H9 (cell line): Measurements from ENCODE around the gene HYDIN. TPM values are rescaled to one million over a fixed set of nuclear protein-coding genes. Genes with fewer than 3 reads are reported as not detected.

Experiments
- DNase-seq: peaks from one replicate; pipeline ENCODE4 v3.0.0-alpha.2; 2017
- H2AFZ ChIP-seq: one replicate; pipeline ENCODE4 v1.6.1; 2013; ENCODE audit warnings: mild to moderate bottlenecking, low read length, control low read depth, moderate library complexity
- H2AK5ac ChIP-seq: 2 replicates; pipeline ENCODE4 v1.6.1; 2013; ENCODE audit warnings: low read length, control low read depth, mixed read lengths; ENCODE audit not compliant: insufficient read length
- H2BK120ac ChIP-seq: one replicate; pipeline ENCODE4 v1.6.1; 2013; ENCODE audit warnings: low read depth, mild to moderate bottlenecking, low read length, control low read depth, inconsistent platforms; ENCODE audit not compliant: poor library complexity, severe bottlenecking
- H2BK12ac ChIP-seq: 2 replicates; pipeline ENCODE4 v1.6.1; 2013; ENCODE audit warnings: low read length, control low read depth, mixed read lengths, low read depth; ENCODE audit not compliant: insufficient read length
- H2BK15ac ChIP-seq: 2 replicates; pipeline ENCODE4 v1.6.1; 2013; ENCODE audit warnings: low read depth, low read length, control low read depth
- H2BK20ac ChIP-seq: one replicate; pipeline ENCODE4 v1.6.1; 2013; ENCODE audit warnings: low read depth, mild to moderate bottlenecking, low read length, control low read depth, inconsistent platforms; ENCODE audit not compliant: poor library complexity, severe bottlenecking
- H2BK5ac ChIP-seq: 2 replicates; pipeline ENCODE4 v1.6.1; 2013; ENCODE audit warnings: low read length, control low read depth, mixed read lengths; ENCODE audit not compliant: insufficient read length
- H3K14ac ChIP-seq: 2 replicates; pipeline ENCODE4 v1.6.1; 2013; ENCODE audit warnings: low read length, control low read depth; ENCODE audit not compliant: insufficient read depth
- H3K18ac ChIP-seq: 2 replicates; pipeline ENCODE4 v1.6.1; 2013; ENCODE audit warnings: low read depth, mild to moderate bottlenecking, mixed read lengths, low read length, control low read depth; ENCODE audit not compliant: insufficient read length
- H3K23ac ChIP-seq: 2 replicates; pipeline ENCODE4 v1.6.1; 2013; ENCODE audit warnings: low read length, control low read depth, mixed read lengths, low read depth; ENCODE audit not compliant: insufficient read length
- H3K23me2 ChIP-seq: 2 replicates; pipeline ENCODE4 v1.6.1; 2013; ENCODE audit warnings: low read depth, mild to moderate bottlenecking, mixed read lengths, low read length, control low read depth; ENCODE audit not compliant: insufficient read length, poor library complexity, severe bottlenecking
- H3K27ac ChIP-seq: 2 replicates; pipeline ENCODE4 v1.5.1; 2013; ENCODE audit warnings: low read length, control low read depth, mixed read lengths, low read depth; ENCODE audit not compliant: insufficient read length
- H3K27me3 ChIP-seq: 2 replicates; pipeline ENCODE4 v1.6.1; 2013; ENCODE audit warnings: low read length, control low read depth, inconsistent platforms; ENCODE audit not compliant: insufficient read depth
- H3K4ac ChIP-seq: 2 replicates; pipeline ENCODE4 v1.6.1; 2013; ENCODE audit warnings: low read depth, mild to moderate bottlenecking, control low read depth, inconsistent platforms, low read length, moderate library complexity
- H3K4me1 ChIP-seq: 2 replicates; pipeline ENCODE4 v1.6.1; 2013; ENCODE audit warnings: low read length, control low read depth, inconsistent platforms; ENCODE audit not compliant: insufficient read depth
- H3K4me2 ChIP-seq: 2 replicates; pipeline ENCODE4 v1.6.1; 2013; ENCODE audit warnings: low read length, control low read depth, mixed read lengths; ENCODE audit not compliant: insufficient read length, insufficient read depth
- H3K56ac ChIP-seq: 2 replicates; pipeline ENCODE4 v1.6.1; 2013; ENCODE audit warnings: low read depth, mild to moderate bottlenecking, mixed read lengths, low read length, control low read depth; ENCODE audit not compliant: insufficient read length
- H3K79me1 ChIP-seq: 2 replicates; pipeline ENCODE4 v1.6.1; 2013; ENCODE audit warnings: low read depth, mild to moderate bottlenecking, moderate library complexity, low read length, control low read depth, inconsistent platforms; ENCODE audit not compliant: insufficient read depth, poor library complexity, severe bottlenecking
- H3K79me2 ChIP-seq: 2 replicates; pipeline ENCODE4 v1.6.1; 2013; ENCODE audit warnings: low read length, control low read depth, inconsistent platforms; ENCODE audit not compliant: insufficient read depth
- H3K9ac ChIP-seq: 2 replicates; pipeline ENCODE4 v1.6.1; 2013; ENCODE audit warnings: low read length, control low read depth, mixed read lengths; ENCODE audit not compliant: insufficient read length; ENCODE audit errors: extremely low read depth
- H3K9me3 ChIP-seq: one replicate; pipeline ENCODE4 v1.6.1; 2013; ENCODE audit warnings: low read depth, low read length, inconsistent platforms; ENCODE audit not compliant: control insufficient read depth
- H3T11ph ChIP-seq: one replicate; pipeline ENCODE4 v1.6.1; 2013; ENCODE audit warnings: mild to moderate bottlenecking, low read length, control low read depth, inconsistent platforms
- H4K20me1 ChIP-seq: one replicate; pipeline ENCODE4 v1.6.1; 2013; ENCODE audit not compliant: control insufficient read depth, insufficient read length, insufficient read depth
- H4K5ac ChIP-seq: 2 replicates; pipeline ENCODE4 v1.6.1; 2013; ENCODE audit warnings: low read depth, mild to moderate bottlenecking, mixed read lengths, low read length, control low read depth; ENCODE audit not compliant: insufficient read length
- H4K8ac ChIP-seq: replicated peaks from 2 replicates; pipeline ENCODE4 v1.6.1; 2013; ENCODE audit warnings: low read length, control low read depth, mixed read lengths, low read depth; ENCODE audit not compliant: insufficient read length
- H4K91ac ChIP-seq: 2 replicates; pipeline ENCODE4 v1.6.1; 2013; ENCODE audit warnings: low read depth, mild to moderate bottlenecking, moderate library complexity, mixed read lengths, low read length, control low read depth; ENCODE audit not compliant: insufficient read length
- H3K27ac Mint-ChIP-seq, 3 experiments: 2 replicates in 2 of 3; 3 replicates in 1 of 3; pipeline ENCODE4 v1.8.0; 2020 to 2021; ENCODE audit warnings: mixed read lengths in 3 of 3, mild to moderate bottlenecking in 1 of 3, moderate library complexity in 1 of 3
- H3K27me3 Mint-ChIP-seq: 2 replicates; pipeline ENCODE4 v1.8.0; 2021; ENCODE audit warnings: low read depth, mild to moderate bottlenecking, moderate library complexity, mixed read lengths
- H3K36me3 Mint-ChIP-seq, 3 experiments: 2 replicates in 2 of 3; 3 replicates in 1 of 3; pipeline ENCODE4 v1.8.0; 2020 to 2021; ENCODE audit warnings: low read depth in 3 of 3, mixed read lengths in 3 of 3; ENCODE audit not compliant: insufficient read depth in 1 of 3
- H3K4me1 Mint-ChIP-seq, 2 experiments: 2 replicates each; pipeline ENCODE4 v1.8.0; 2020; ENCODE audit warnings: mixed read lengths in 2 of 2
- H3K4me3 Mint-ChIP-seq, 2 experiments: 2 replicates in 1 of 2; 3 replicates in 1 of 2; pipeline ENCODE4 v1.8.0; 2020 to 2021; ENCODE audit warnings: mild to moderate bottlenecking in 2 of 2, mixed read lengths in 2 of 2, moderate library complexity in 1 of 2
- H3K9me3 Mint-ChIP-seq, 2 experiments: 2 replicates in 1 of 2; 3 replicates in 1 of 2; pipeline ENCODE4 v1.8.0; 2020; ENCODE audit warnings: mild to moderate bottlenecking in 2 of 2, mixed read lengths in 2 of 2, moderate library complexity in 1 of 2
- WGBS: extraction: QIAGEN DNeasy Blood & Tissue Kit; methylation state at CpG from one replicate; pipeline ENCODE4 v1.1.7; 2013; ENCODE audit warnings: missing lambda C conversion rate, low lambda C conversion rate, mixed read lengths; ENCODE audit not compliant: insufficient read length; ENCODE audit errors: extremely low coverage; 5-methylcytosine and 5-hydroxymethylcytosine counted together
- total RNA-seq: library from RNA; stranded (reverse); gene quantifications from 2 replicates; pipeline ENCODE4 v1.2.1, GENCODE V29; 2021
- TF ChIP-seq, protein P1 (sequence below): fragments of 200-600 bp; sonication (generic); conservative IDR thresholded peaks from 3 replicates; pipeline ENCODE4 v1.8.0; 2021; ENCODE audit warnings: antibody characterized with exemption, mild to moderate bottlenecking

HYDIN gene
- total RNA-seq, 1 experiment from 2014 or later, result 1.7 TPM

DNA sequence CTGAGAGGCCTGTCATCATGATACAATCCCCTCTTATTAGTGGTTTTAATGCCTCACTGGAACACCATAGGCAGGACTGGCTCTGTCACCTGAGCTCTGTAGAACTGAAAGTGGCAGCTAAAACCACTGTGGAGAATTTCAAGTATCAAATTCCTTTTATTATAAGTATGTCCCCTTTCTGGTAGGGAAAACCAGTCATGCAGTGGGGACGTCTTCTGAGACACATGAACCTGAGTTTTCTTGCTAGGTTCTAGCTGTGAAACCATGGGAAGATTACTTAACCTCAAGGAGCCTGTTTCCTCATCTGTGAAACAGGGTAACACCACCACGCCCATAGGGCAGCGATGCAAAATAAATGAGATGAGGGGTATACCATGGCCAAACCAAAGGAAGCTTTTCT, 434.2 kb downstream of the HYDIN start:
- Histone ChIP-seq H2AFZ (no peak overlapping the region), H2AK5ac (no peak overlapping the region), H3K27ac (no peak overlapping the region), H2BK12ac (no peak overlapping the region), H3K9ac (no peak overlapping the region), H3K23ac (no peak overlapping the region), H3K18ac (no peak overlapping the region), H4K91ac (no peak overlapping the region), H3K9me3 (no peaks in the 10 kb centered on the region), H3T11ph (no peak overlapping the region), H2BK120ac (no peak overlapping the region), H4K20me1 (no peaks in the 10 kb centered on the region), H3K4me2 (no peak overlapping the region), H3K79me1 (peaks cover 14% of the 10 kb centered on the region), H3K23me2 (peaks cover 3% of the 10 kb centered on the region), H2BK15ac (no peak overlapping the region), H2BK20ac (no peak overlapping the region), H3K4ac (no peak overlapping the region), H2BK5ac (no peak overlapping the region), H3K79me2 (peaks cover 12% of the 10 kb centered on the region; the same call in 1 of the 2 replicates), H3K27me3 (no peaks in the 10 kb centered on the region), H3K4me1 (no peaks in the 10 kb centered on the region), H4K5ac (no peak overlapping the region), H3K56ac (no peak overlapping the region), H3K14ac (no peak overlapping the region), H4K8ac (no peak overlapping the region)
- no CpG with 5 or more reads among the region's 3 CpGs for WGBS
- TF ChIP-seq, protein P1, sequence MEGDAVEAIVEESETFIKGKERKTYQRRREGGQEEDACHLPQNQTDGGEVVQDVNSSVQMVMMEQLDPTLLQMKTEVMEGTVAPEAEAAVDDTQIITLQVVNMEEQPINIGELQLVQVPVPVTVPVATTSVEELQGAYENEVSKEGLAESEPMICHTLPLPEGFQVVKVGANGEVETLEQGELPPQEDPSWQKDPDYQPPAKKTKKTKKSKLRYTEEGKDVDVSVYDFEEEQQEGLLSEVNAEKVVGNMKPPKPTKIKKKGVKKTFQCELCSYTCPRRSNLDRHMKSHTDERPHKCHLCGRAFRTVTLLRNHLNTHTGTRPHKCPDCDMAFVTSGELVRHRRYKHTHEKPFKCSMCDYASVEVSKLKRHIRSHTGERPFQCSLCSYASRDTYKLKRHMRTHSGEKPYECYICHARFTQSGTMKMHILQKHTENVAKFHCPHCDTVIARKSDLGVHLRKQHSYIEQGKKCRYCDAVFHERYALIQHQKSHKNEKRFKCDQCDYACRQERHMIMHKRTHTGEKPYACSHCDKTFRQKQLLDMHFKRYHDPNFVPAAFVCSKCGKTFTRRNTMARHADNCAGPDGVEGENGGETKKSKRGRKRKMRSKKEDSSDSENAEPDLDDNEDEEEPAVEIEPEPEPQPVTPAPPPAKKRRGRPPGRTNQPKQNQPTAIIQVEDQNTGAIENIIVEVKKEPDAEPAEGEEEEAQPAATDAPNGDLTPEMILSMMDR, result no peak
- no peaks in the 10 kb centered on the region for H3K27me3 Mint-ChIP-seq
- no peak overlapping the region for H3K4me3 Mint-ChIP-seq
- no peak for DNase-seq
- peaks cover 0 to 8% (median 4%) of the 10 kb centered on the region in 3 experiments; a peak in 4 of 7 replicates for H3K36me3 Mint-ChIP-seq
- H3K27ac Mint-ChIP-seq, result no peak overlapping the region
- no peaks in the 10 kb centered on the region; a peak in 1 of 5 replicates for H3K9me3 Mint-ChIP-seq
- peaks cover 13 to 16% of the 10 kb centered on the region in 2 experiments for H3K4me1 Mint-ChIP-seq
